Kasumi-1 (cell line): ENCODE data around the gene ARPC1B.

Experiments used
- DNase-seq, 2 experiments: peaks; one replicate each; lab custom pipeline; 2025; lab: John Stamatoyannopoulos, UW

Gene ARPC1B

GRCh38 chr7:99389772-99390171 lies 15.2 kb downstream of the ARPC1B start:
- no peak for DNase-seq

- no peak for DNase-seq
Observed at GRCh38 chr7:99390941-99391602, 16.5 kb downstream of the ARPC1B start.

GRCh38 chr7:99392046-99392445 lies 17.5 kb downstream of the ARPC1B start:
- no peak for DNase-seq

GRCh38 chr7:99392659-99393354 lies 18.3 kb downstream of the ARPC1B start:
- no peak for DNase-seq

- DNase-seq: no peak
Observed at GRCh38 chr7:99393355-99394187, 19.0 kb downstream of the ARPC1B start.

- no peak for DNase-seq
Observed at GRCh38 chr7:99394188-99394502, 19.6 kb downstream of the ARPC1B start.

GRCh38 chr7:99395616-99396327 lies 21.2 kb downstream of the ARPC1B start:
- peak in 1 of 2 experiments; percentile 26 for DNase-seq

- DNase-seq: no peak
Observed at GRCh38 chr7:99396418-99397296, 22.1 kb downstream of the ARPC1B start.

- DNase-seq: no peak
Observed at GRCh38 chr7:99397297-99397983, 22.9 kb downstream of the ARPC1B start.

GRCh38 chr7:99398891-99399445 lies 24.4 kb downstream of the ARPC1B start:
- DNase-seq: no peak

GRCh38 chr7:99399597-99399996 lies 25.1 kb downstream of the ARPC1B start:
- DNase-seq: no peak

GRCh38 chr7:99402854-99403253 lies 28.3 kb downstream of the ARPC1B start:
- DNase-seq: no peak

- no peak for DNase-seq
Observed at GRCh38 chr7:99403764-99404163, 29.2 kb downstream of the ARPC1B start.

- DNase-seq: no peak
Observed at GRCh38 chr7:99404235-99404976, 29.9 kb downstream of the ARPC1B start.

GRCh38 chr7:99404977-99405320 lies 30.4 kb downstream of the ARPC1B start:
- no peak for DNase-seq

- no peak for DNase-seq
Observed at GRCh38 chr7:99406557-99406956, 32.0 kb downstream of the ARPC1B start.

- peak in 1 of 2 experiments; percentile 46 for DNase-seq
Observed at GRCh38 chr7:99407872-99408378, 33.4 kb downstream of the ARPC1B start.

GRCh38 chr7:99408379-99409191 lies 34.1 kb downstream of the ARPC1B start, which contains the start of the genes BUD31 and PDAP1:
BUD31 (plus strand) TSS chr7:99408969; CDS start chr7:99411093, 2,124 bp downstream.
PDAP1 (minus strand) TSS chr7:99408597; CDS start chr7:99408548, 49 bp downstream.
- DNase-seq: peak; percentile 95
